Activated CD4-positive, alpha-beta T cell treated with anti-CD3 and anti-CD28 coated beads for 36 hours (primary cell): Measurements from ENCODE around the gene SLX4IP. TPM values are rescaled to one million over a fixed set of nuclear protein-coding genes. Genes with fewer than 3 reads are reported as not detected.

ENCODE experiments used
- ATAC-seq: fragments of 200-7000 bp; cut with Tn5 transposase; one replicate; pipeline ENCODE4 v1.10.0; 2021; ENCODE audit warnings: mild to moderate bottlenecking, moderate library complexity
- CTCF ChIA-PET: fragments of 350-600 bp; sonication (Branson Sonifier 250); formaldehyde crosslinking; loops from one replicate; lab custom pipeline; 2021; ENCODE audit warnings: antibody characterized with exemption; lab: Charles Lee
- POLR2A ChIA-PET: fragments of 350-600 bp; sonication (Branson Sonifier 250); formaldehyde crosslinking; loops from one replicate; lab custom pipeline; 2021; ENCODE audit warnings: antibody characterized with exemption, inconsistent platforms; lab: Charles Lee
- DNase-seq: peaks from one replicate; pipeline ENCODE4 v3.0.0-alpha.2; 2020
- H3K27ac Mint-ChIP-seq: one replicate; pipeline ENCODE4 v1.8.0; 2021; ENCODE audit warnings: mixed read lengths
- H3K27me3 Mint-ChIP-seq: one replicate; pipeline ENCODE4 v1.8.0; 2021; ENCODE audit warnings: mixed read lengths
- H3K36me3 Mint-ChIP-seq: one replicate; pipeline ENCODE4 v1.8.0; 2021; ENCODE audit warnings: low read depth, mixed read lengths
- H3K4me1 Mint-ChIP-seq: one replicate; pipeline ENCODE4 v1.8.0; 2021; ENCODE audit warnings: mixed read lengths
- H3K4me3 Mint-ChIP-seq: one replicate; pipeline ENCODE4 v1.8.0; 2021; ENCODE audit warnings: mild to moderate bottlenecking, moderate library complexity, mixed read lengths
- H3K9me3 Mint-ChIP-seq: one replicate; pipeline ENCODE4 v1.8.0; 2021; ENCODE audit warnings: low read depth, mixed read lengths
- intact Hi-C, 2 experiments: fragments of 100-400 bp; cut with DNase I in 1 of 2; cut with micrococcal nuclease in 1 of 2; formaldehyde crosslinking; loops; one replicate each; pipeline versions ENCODE4 v1.14.2 to v1.15.1; 2022 to 2024; cut with DNase I, micrococcal nuclease
- total RNA-seq, 2 experiments: library from RNA; stranded (reverse); gene quantifications; one replicate each; pipeline ENCODE4 v1.2.3, GENCODE V29; 2021

The SLX4IP gene
- total RNA-seq, 2 experiments from 2014 or later = 7.4 to 7.8 TPM

GRCh38 chr20:10553326-10553984, 118.3 kb downstream of the SLX4IP start:
- ChIA-PET POLR2A (no interaction called here), CTCF (interaction anchor here (0.6 to 1.0 kb wide), 2 partner anchors 128 to 183 kb away, joined by 3 read pairs; no protein-coding TSS in a partner anchor)
- ATAC-seq (peak; percentile 45), DNase-seq (peak; percentile 70)
- H3K4me1 Mint-ChIP-seq = peaks cover 38% of the 10 kb centered on the region
- H3K36me3 Mint-ChIP-seq = peaks cover 6% of the 10 kb centered on the region
- no peaks in the 10 kb centered on the region for H3K9me3 Mint-ChIP-seq
- H3K27me3 Mint-ChIP-seq = no peaks in the 10 kb centered on the region
- H3K27ac Mint-ChIP-seq = no peak overlapping the region
- intact Hi-C loops = loop anchor here (1.0 to 5.0 kb wide), 9 partner anchors 119 to 991 kb away; partner anchors contain the start of gene JAG1 (in 1 of the 2)
- no peak overlapping the region for H3K4me3 Mint-ChIP-seq

DNA sequence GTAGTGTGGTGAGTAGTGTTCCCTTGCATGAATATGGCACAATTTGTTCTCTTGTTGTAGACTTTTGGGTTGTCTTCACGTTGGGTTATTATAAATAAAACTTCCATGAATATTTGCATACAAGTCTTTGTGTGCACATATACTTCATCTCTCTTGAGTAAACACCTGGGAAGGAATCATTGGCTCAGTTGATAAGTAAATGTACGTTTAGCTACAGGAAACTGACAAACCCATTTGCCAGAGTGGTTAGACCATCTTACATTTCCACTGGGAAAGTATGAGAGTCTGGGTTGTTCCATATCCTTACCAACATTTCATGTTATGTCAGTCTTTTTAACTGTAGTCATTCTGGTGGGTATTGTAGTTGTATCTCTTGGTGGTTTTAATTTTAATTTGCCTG, 119.2 kb downstream of the SLX4IP start:
- intact Hi-C loops = loop anchor here (5.0 kb wide), 4 partner anchors 118 to 988 kb away; partner anchors contain the start of gene JAG1 (in 1 of the 2)
- Mint-ChIP-seq H3K4me3 (no peak overlapping the region), H3K4me1 (peaks cover 41% of the 10 kb centered on the region), H3K9me3 (no peaks in the 10 kb centered on the region), H3K27me3 (no peaks in the 10 kb centered on the region), H3K27ac (no peak overlapping the region), H3K36me3 (peaks cover 6% of the 10 kb centered on the region)
- DNase-seq (no peak), ATAC-seq (no peak)
- ChIA-PET POLR2A (no interaction called here), CTCF (no interaction called here)

DNA sequence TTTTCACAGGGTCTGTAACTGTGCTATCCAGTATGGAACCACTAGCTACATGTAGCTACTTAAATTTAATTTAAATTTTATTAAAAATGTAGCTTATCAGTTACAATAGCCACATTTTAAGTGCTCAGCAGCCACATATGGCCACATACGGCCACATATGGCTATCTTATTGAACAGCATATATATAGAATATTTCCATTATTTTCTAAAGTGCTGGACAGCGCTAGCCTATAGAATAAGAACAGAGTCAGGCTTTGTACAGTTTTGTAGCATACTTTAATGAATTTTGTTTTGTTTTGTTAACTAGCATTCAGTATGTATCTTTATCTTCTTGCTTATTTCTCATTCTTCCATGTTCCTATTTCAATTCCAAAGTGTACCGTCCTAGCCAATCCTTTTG, 120.3 kb downstream of the SLX4IP start:
- DNase-seq (no peak), ATAC-seq (no peak)
- Mint-ChIP-seq H3K9me3 (no peaks in the 10 kb centered on the region), H3K4me3 (no peak overlapping the region), H3K27ac (no peak overlapping the region), H3K27me3 (no peaks in the 10 kb centered on the region), H3K36me3 (peaks cover 6% of the 10 kb centered on the region), H3K4me1 (peaks cover 36% of the 10 kb centered on the region)
- intact Hi-C loops = no loop called here
- POLR2A ChIA-PET = no interaction called here
- CTCF ChIA-PET = interaction anchor here (0.6 kb wide), 1 partner anchor 68 kb away, joined by 3 read pairs; no protein-coding TSS in a partner anchor

GRCh38 chr20:10555865-10556308, 120.8 kb downstream of the SLX4IP start:
- ATAC-seq (no peak), DNase-seq (no peak)
- peaks cover 6% of the 10 kb centered on the region for H3K36me3 Mint-ChIP-seq
- no peak overlapping the region for H3K27ac Mint-ChIP-seq
- H3K4me1 Mint-ChIP-seq = peaks cover 32% of the 10 kb centered on the region
- no peaks in the 10 kb centered on the region for H3K9me3 Mint-ChIP-seq
- H3K4me3 Mint-ChIP-seq = no peak overlapping the region
- intact Hi-C loops = no loop called here
- ChIA-PET POLR2A (no interaction called here), CTCF (no interaction called here)
- no peaks in the 10 kb centered on the region for H3K27me3 Mint-ChIP-seq

- Mint-ChIP-seq H3K27ac (no peak overlapping the region), H3K36me3 (peaks cover 8% of the 10 kb centered on the region), H3K4me3 (no peak overlapping the region), H3K27me3 (no peaks in the 10 kb centered on the region), H3K9me3 (peaks cover under 1% of the 10 kb centered on the region), H3K4me1 (peaks cover 26% of the 10 kb centered on the region)
- intact Hi-C loops = no loop called here
- POLR2A ChIA-PET = no interaction called here
- no peak for ATAC-seq
- CTCF ChIA-PET = interaction anchor here (0.5 to 1.2 kb wide), 2 partner anchors 46 to 660 kb away, joined by 3 read pairs; no protein-coding TSS in a partner anchor
- no peak for DNase-seq
Measured at GRCh38 chr20:10556519-10557083, 121.5 kb downstream of the SLX4IP start.

DNA sequence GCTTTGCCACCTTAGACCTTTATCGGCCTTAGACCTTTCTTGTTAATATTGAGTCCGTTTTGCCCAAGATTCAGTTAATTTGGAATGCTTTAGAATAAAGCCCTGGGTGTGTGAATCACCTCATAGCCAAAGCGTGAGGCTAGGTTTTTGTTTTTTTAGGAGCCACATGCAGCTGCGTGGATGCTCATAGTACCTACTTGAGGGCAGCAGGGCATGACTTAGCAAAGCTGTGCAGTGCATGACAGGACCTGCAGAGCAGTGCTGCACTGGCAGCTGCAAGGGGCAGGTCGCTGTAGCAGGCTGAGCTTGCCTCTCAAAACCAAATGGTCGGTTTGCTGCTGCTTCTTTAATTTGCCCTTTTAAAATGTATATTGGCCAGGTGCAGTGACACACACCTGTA, 122.6 kb downstream of the SLX4IP start:
- H3K4me1 Mint-ChIP-seq = peaks cover 17% of the 10 kb centered on the region

DNA sequence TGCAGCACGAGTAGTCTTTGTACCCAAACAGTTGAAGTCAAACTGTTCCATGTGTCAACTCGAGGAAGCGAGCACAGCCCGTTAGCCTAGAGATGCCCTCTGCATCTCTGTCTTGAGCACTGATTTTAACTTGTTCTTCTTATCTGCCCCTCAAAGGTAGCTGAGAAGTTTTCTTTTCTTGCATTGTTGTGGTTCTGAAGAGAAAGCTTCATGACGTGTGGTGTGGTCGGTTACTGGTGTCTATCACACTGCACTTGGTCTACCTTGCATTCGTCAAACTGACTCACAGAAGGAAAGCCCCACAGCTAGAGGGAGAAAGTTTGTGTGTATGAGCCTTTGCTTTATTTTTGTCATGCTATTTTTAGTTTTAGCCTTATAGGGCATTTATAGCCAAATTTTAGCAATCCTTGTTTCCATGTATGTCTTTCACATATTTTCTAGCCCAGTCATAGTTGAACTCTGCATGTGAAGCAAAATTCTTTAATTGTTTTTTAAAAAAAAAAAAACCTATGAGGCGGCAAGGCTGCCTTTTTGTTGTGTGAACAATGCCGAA, 123.6 kb downstream of the SLX4IP start:
- POLR2A ChIA-PET = interaction anchor here (0.7 kb wide), 2 partner anchors 39 to 40 kb away, joined by 3 read pairs; no protein-coding TSS in a partner anchor
- CTCF ChIA-PET = interaction anchor here (0.8 kb wide), 1 partner anchor 175 kb away, joined by 3 read pairs; no protein-coding TSS in a partner anchor
- DNase-seq = peak; percentile 75
- Mint-ChIP-seq H3K9me3 (peaks cover 6% of the 10 kb centered on the region), H3K4me3 (no peak overlapping the region), H3K36me3 (peaks cover 21% of the 10 kb centered on the region), H3K27ac (no peak overlapping the region), H3K27me3 (no peaks in the 10 kb centered on the region), H3K4me1 (peaks cover 22% of the 10 kb centered on the region)
- intact Hi-C loops = loop anchor here (1.0 to 2.0 kb wide), 3 partner anchors 40 to 114 kb away; partner anchors contain the start of gene JAG1 (in 1 of the 2)
- ATAC-seq = peak; percentile 99

More for the DNA sequence above, 122.6 kb downstream of the SLX4IP start:
- ChIA-PET POLR2A (interaction anchor here (0.7 kb wide), 1 partner anchor 38 kb away, joined by 3 read pairs; no protein-coding TSS in a partner anchor), CTCF (interaction anchor here (1.2 kb wide), 1 partner anchor 44 kb away, joined by 3 read pairs; no protein-coding TSS in a partner anchor)
- ATAC-seq (no peak), DNase-seq (no peak)
- Mint-ChIP-seq H3K27ac (no peak overlapping the region), H3K27me3 (no peaks in the 10 kb centered on the region), H3K9me3 (peaks cover 4% of the 10 kb centered on the region), H3K36me3 (peaks cover 16% of the 10 kb centered on the region), H3K4me3 (no peak overlapping the region)
- intact Hi-C loops = loop anchor here (1.0 to 2.0 kb wide), 3 partner anchors 41 to 115 kb away; partner anchors contain the start of gene JAG1 (in 1 of the 2)

DNA sequence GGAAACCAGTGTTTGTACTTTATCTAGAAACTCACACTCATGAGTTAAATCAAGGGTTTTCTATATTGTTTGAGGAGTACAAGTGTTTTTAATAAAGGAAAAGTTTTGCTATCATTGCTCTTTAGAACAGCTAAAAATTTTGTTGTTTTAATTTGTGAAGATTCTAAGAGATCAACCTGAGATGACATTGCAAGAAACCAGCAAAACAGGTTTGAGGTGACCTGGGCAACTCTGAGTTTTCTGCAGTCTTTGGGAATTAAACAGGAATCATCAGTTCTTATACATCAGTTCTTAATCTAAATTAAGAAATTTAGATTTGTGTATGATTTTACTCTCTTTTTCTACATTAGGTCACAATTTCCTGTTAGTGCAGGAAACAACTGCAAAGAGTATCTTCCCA, 124.2 kb downstream of the SLX4IP start:
- ATAC-seq (no peak), DNase-seq (no peak)
- H3K27me3 Mint-ChIP-seq = no peaks in the 10 kb centered on the region
- CTCF ChIA-PET = no interaction called here
- no peak overlapping the region for H3K27ac Mint-ChIP-seq
- no peak overlapping the region for H3K4me3 Mint-ChIP-seq
- H3K36me3 Mint-ChIP-seq = peaks cover 21% of the 10 kb centered on the region
- peaks cover 25% of the 10 kb centered on the region for H3K4me1 Mint-ChIP-seq
- intact Hi-C loops = loop anchor here (2.0 kb wide), 2 partner anchors 40 to 114 kb away; partner anchors contain the start of gene JAG1 (in 1 of the 2)
- peaks cover 6% of the 10 kb centered on the region for H3K9me3 Mint-ChIP-seq
- POLR2A ChIA-PET = interaction anchor here (0.7 kb wide), 1 partner anchor 40 kb away, joined by 3 read pairs; no protein-coding TSS in a partner anchor

- intact Hi-C loops = no loop called here
- DNase-seq (no peak), ATAC-seq (no peak)
- POLR2A ChIA-PET = no interaction called here
- Mint-ChIP-seq H3K27me3 (no peaks in the 10 kb centered on the region), H3K4me1 (peaks cover 25% of the 10 kb centered on the region), H3K27ac (no peak overlapping the region), H3K36me3 (peaks cover 23% of the 10 kb centered on the region), H3K4me3 (no peak overlapping the region), H3K9me3 (peaks cover 6% of the 10 kb centered on the region)
- CTCF ChIA-PET = no interaction called here
Measured at GRCh38 chr20:10560686-10561085, 125.6 kb downstream of the SLX4IP start.

DNA sequence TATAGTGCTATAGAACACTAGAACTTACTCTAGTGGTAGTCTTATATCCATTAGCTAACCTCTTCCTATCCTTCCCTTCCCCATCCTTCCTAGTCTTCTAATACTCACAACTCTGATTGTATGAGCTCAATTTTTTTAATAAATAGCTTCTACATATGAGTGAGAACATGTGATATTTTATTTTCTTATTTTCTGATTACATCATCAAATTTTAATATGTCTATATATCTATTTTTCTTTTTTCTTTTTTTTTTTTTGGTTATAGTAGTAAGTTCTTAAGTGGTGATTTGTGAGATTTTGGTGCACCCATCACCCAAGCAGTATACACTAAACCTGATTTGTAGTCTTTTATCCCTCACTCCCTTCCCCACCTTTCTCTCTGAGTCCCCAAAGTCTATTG, 126.2 kb downstream of the SLX4IP start:
- ChIA-PET CTCF (no interaction called here), POLR2A (no interaction called here)
- peaks cover 6% of the 10 kb centered on the region for H3K9me3 Mint-ChIP-seq
- H3K4me1 Mint-ChIP-seq = peaks cover 25% of the 10 kb centered on the region
- H3K36me3 Mint-ChIP-seq = peaks cover 29% of the 10 kb centered on the region
- intact Hi-C loops = no loop called here
- DNase-seq (no peak), ATAC-seq (no peak)
- no peak overlapping the region for H3K4me3 Mint-ChIP-seq
- no peak overlapping the region for H3K27ac Mint-ChIP-seq
- no peaks in the 10 kb centered on the region for H3K27me3 Mint-ChIP-seq

GRCh38 chr20:10562899-10563298, 127.8 kb downstream of the SLX4IP start:
- peaks cover 6% of the 10 kb centered on the region for H3K9me3 Mint-ChIP-seq
- intact Hi-C loops = no loop called here

More at GRCh38 chr20:10562899-10563298, 127.8 kb downstream of the SLX4IP start:
- H3K4me3 Mint-ChIP-seq = no peak overlapping the region
- H3K27ac Mint-ChIP-seq = no peak overlapping the region
- CTCF ChIA-PET = no interaction called here
- peaks cover 31% of the 10 kb centered on the region for H3K36me3 Mint-ChIP-seq
- POLR2A ChIA-PET = no interaction called here
- no peak for DNase-seq
- no peak for ATAC-seq
- peaks cover 25% of the 10 kb centered on the region for H3K4me1 Mint-ChIP-seq
- no peaks in the 10 kb centered on the region for H3K27me3 Mint-ChIP-seq
